ENCODE measurements around the gene SFT2D1. TPM values are rescaled to one million over a fixed set of nuclear protein-coding genes. Genes with fewer than 3 reads are reported as not detected.
A peak's percentile ranks its signal among the peaks of the same experiment; 100 is the strongest.

SFT2D1 gene
- polyA plus RNA-seq, 3 donors: 48.1 to 166 (median 140) TPM

DNA sequence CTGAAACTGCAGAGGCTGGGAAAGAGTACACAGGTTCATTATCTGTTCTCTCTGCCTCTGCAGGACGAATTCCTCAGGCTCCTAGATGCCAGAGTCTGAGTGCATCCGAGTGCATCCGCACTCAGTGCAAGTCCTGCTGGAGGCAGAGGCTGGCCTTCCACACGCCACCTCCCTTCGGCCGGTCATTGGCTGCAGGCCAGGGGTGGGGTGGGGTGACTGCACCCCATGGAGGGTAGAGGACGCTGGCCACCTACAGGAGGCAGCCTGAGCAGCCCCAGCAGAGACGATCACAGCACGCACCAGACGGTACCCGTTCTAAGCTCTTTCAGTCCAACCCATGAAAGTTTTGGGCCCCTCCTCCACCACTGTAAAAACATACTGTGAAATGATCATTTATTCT, 11.7 kb downstream of the SFT2D1 start:
- H3K36me3 ChIP-seq (replicated peaks in 1 of 2; ENCODE audit: control insufficient read depth in 1 of 2, insufficient read depth in 2 of 2, low read length in 2 of 2): peaks cover 29 to 59% of the 10 kb centered on the region in 2 donors
- no peak for DNase-seq
- peaks cover 48 to 61% of the 10 kb centered on the region in 2 donors for H3K36me3 Mint-ChIP-seq
- no peak overlapping the region for H3K27ac ChIP-seq (ENCODE audit: low read depth in 1 of 2, low read length in 2 of 2)
- H2AFZ ChIP-seq (ENCODE audit: insufficient read depth, low read depth, low read length, poor library complexity, severe bottlenecking): no peak overlapping the region
- H3K9me3 Mint-ChIP-seq: no peaks in the 10 kb centered on the region
- WGBS (ENCODE audit: insufficient coverage): 91% methylated on average over 5 of the region's 11 CpGs
- no peaks in the 10 kb centered on the region for H3K27me3 ChIP-seq (ENCODE audit: control insufficient read depth in 2 of 2, insufficient read depth in 2 of 2, low read length in 2 of 2)
- no peaks in the 10 kb centered on the region for H3K27me3 Mint-ChIP-seq (ENCODE audit: low read depth in 3 of 3)
- H3K27ac Mint-ChIP-seq: peak overlapping the region in 1 of 7 donors; percentile 48
- H3K4me1 Mint-ChIP-seq: peaks cover 33% of the 10 kb centered on the region
- intact Hi-C loops (cut with micrococcal nuclease): no loop called here
- H3K9ac ChIP-seq (ENCODE audit: insufficient read depth, low read length, poor library complexity, severe bottlenecking): no peak overlapping the region
- TF ChIP-seq CTCF (IDR thresholded peaks at IDR 0.05): no peak
- peaks cover 16 to 18% of the 10 kb centered on the region in 2 donors for H3K4me1 ChIP-seq (ENCODE audit: control insufficient read depth in 1 of 2, insufficient read depth in 2 of 2, low read length in 2 of 2)
- H4K20me1 ChIP-seq (ENCODE audit: insufficient read depth, low read length): peaks cover 94% of the 10 kb centered on the region
- no peak overlapping the region for H3K4me2 ChIP-seq (replicated peaks; ENCODE audit: extremely low read depth, low read length, poor library complexity, severe bottlenecking)
- peaks cover 65% of the 10 kb centered on the region for H3K79me2 ChIP-seq (ENCODE audit: insufficient read depth, low read length)
- H3K4me3 Mint-ChIP-seq: no peak overlapping the region
- H3K9me3 ChIP-seq (replicated peaks in 1 of 2; ENCODE audit: control insufficient read depth in 1 of 2, insufficient read depth in 1 of 2, low read length in 2 of 2): no peaks in the 10 kb centered on the region
- H3K4me3 ChIP-seq (replicated peaks in 1 of 3; ENCODE audit: low read depth in 2 of 3, low read length in 3 of 3): no peak overlapping the region

GRCh38 chr6:166325383-166326042, 16.8 kb downstream of the SFT2D1 start:
- Histone ChIP-seq H3K27ac (ENCODE audit: low read depth in 1 of 2, low read length in 2 of 2) (no peak overlapping the region), H3K4me2 (replicated peaks; ENCODE audit: extremely low read depth, low read length, poor library complexity, severe bottlenecking) (no peak overlapping the region), H3K4me1 (ENCODE audit: control insufficient read depth in 1 of 2, insufficient read depth in 2 of 2, low read length in 2 of 2) (no peaks in the 10 kb centered on the region), H3K9me3 (replicated peaks in 1 of 2; ENCODE audit: control insufficient read depth in 1 of 2, insufficient read depth in 1 of 2, low read length in 2 of 2) (no peaks in the 10 kb centered on the region), H3K36me3 (replicated peaks in 1 of 2; ENCODE audit: control insufficient read depth in 1 of 2, insufficient read depth in 2 of 2, low read length in 2 of 2) (peaks cover 62 to 88% of the 10 kb centered on the region in 2 donors), H3K9ac (ENCODE audit: insufficient read depth, low read length, poor library complexity, severe bottlenecking) (no peak overlapping the region), H3K79me2 (ENCODE audit: insufficient read depth, low read length) (peaks cover 15% of the 10 kb centered on the region), H3K4me3 (replicated peaks in 1 of 3; ENCODE audit: low read depth in 2 of 3, low read length in 3 of 3) (no peak overlapping the region), H4K20me1 (ENCODE audit: insufficient read depth, low read length) (peaks cover 48% of the 10 kb centered on the region), H2AFZ (ENCODE audit: insufficient read depth, low read depth, low read length, poor library complexity, severe bottlenecking) (no peak overlapping the region), H3K27me3 (ENCODE audit: control insufficient read depth in 2 of 2, insufficient read depth in 2 of 2, low read length in 2 of 2) (no peaks in the 10 kb centered on the region)
- Mint-ChIP-seq H3K27me3 (ENCODE audit: low read depth in 3 of 3) (no peaks in the 10 kb centered on the region), H3K27ac (peak overlapping the region in 1 of 7 donors; percentile 16), H3K9me3 (no peaks in the 10 kb centered on the region), H3K36me3 (peaks cover 72 to 82% of the 10 kb centered on the region in 2 donors), H3K4me3 (no peak overlapping the region), H3K4me1 (no peaks in the 10 kb centered on the region)
- no peak for DNase-seq
- intact Hi-C loops (cut with micrococcal nuclease): no loop called here
- no peak for TF ChIP-seq CTCF (IDR thresholded peaks at IDR 0.05)
- WGBS (ENCODE audit: insufficient coverage): 90% methylated on average over 5 of the region's 6 CpGs

Data from CD14-positive monocyte (primary cell).